AG09309 (cell line): Measurements from ENCODE around the gene NPHP4.

Source experiments
- DNase-seq: peaks from one replicate; pipeline ENCODE4 v3.0.0-alpha.2; 2010; ENCODE audit warnings: low read depth
- H3K4me3 ChIP-seq: 2 replicates; pipeline ENCODE4 v1.5.1; 2011; ENCODE audit warnings: mild to moderate bottlenecking, low read depth, low read length, moderate library complexity; ENCODE audit not compliant: control insufficient read depth
- TF ChIP-seq, protein P1 (sequence below): IDR thresholded peaks from 2 replicates; pipeline ENCODE4 v1.5.1; 2011; ENCODE audit warnings: mild to moderate bottlenecking, low read depth, low read length, inconsistent platforms; ENCODE audit not compliant: insufficient read depth, control insufficient read depth; ENCODE audit errors: missing control alignments

The NPHP4 gene

GRCh38 chr1:5999711-6000443, 7.7 kb upstream of the NPHP4 start:
- TF ChIP-seq, protein P1, sequence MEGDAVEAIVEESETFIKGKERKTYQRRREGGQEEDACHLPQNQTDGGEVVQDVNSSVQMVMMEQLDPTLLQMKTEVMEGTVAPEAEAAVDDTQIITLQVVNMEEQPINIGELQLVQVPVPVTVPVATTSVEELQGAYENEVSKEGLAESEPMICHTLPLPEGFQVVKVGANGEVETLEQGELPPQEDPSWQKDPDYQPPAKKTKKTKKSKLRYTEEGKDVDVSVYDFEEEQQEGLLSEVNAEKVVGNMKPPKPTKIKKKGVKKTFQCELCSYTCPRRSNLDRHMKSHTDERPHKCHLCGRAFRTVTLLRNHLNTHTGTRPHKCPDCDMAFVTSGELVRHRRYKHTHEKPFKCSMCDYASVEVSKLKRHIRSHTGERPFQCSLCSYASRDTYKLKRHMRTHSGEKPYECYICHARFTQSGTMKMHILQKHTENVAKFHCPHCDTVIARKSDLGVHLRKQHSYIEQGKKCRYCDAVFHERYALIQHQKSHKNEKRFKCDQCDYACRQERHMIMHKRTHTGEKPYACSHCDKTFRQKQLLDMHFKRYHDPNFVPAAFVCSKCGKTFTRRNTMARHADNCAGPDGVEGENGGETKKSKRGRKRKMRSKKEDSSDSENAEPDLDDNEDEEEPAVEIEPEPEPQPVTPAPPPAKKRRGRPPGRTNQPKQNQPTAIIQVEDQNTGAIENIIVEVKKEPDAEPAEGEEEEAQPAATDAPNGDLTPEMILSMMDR: no peak
- H3K4me3 ChIP-seq: no peak overlapping the region
- DNase-seq: no peak

DNA sequence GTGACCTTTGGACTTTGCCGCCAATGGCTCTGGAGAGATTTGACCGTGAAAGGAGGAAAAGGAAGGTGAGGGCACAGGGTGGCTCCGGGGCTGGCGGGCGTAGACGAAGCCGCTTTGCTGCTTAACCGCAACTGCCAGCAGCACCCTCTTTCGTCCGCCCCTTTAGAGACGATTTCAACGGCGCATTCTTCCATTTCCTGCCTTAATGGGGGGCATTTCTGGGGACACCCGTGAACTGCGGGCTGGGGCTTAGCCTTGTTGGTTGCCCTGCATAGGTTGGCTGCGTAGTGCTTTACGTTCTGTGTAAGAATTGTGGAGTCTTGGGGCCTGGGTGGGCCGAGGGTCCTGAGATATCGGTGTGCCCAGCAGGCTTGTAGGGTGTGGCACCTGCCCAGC, 6.7 kb upstream of the NPHP4 start:
- TF ChIP-seq, protein P1: no peak
- DNase-seq: no peak
- H3K4me3 ChIP-seq: no peak overlapping the region

DNA sequence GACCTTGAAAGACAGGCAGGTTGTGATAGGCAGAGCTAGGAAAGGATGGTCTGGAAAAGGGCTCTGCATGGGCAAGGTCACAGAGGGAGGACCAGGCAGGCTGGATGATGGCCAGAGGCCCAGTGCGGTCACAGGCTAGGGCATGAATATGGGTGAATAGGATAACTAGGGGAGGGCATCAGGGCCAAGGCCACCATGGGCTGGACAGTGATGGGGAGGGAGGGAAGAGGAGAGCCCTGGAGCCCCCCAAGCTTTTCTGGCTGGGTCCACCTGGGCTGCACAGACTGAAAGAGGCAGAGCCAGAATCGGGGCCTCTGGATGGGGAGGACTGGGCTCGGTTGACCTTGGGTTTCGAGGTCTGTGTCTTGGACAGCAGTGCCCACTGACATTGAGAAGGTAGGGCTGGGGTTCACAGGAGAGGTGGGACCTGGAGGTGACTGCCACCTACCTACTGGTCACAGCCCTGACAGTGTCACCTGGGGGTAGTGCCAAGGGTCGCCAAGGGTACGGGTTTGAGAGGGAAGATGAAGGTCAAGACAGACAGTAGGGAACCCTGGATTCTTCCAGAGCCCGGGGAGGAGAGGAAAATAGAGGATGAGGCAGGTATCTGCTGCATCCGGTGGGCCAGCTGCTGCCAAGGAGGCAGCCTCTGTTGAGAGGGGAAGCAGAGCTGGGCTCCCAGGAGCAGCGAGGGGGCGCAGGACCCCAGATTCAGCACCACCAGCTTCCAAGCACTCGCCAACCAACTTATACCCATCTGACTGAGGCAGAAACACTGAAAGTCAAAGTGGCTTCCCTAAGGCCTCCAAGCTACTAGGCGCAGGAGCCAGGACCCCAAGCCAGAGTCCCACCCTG, 6.1 kb upstream of the NPHP4 start:
- DNase-seq: no peak
- no peak overlapping the region for H3K4me3 ChIP-seq
- TF ChIP-seq, protein P1: no peak

- no peak for DNase-seq
- no peak overlapping the region for H3K4me3 ChIP-seq
- TF ChIP-seq, protein P1: no peak
Observed at GRCh38 chr1:5997316-5997715, 5.1 kb upstream of the NPHP4 start.

DNA sequence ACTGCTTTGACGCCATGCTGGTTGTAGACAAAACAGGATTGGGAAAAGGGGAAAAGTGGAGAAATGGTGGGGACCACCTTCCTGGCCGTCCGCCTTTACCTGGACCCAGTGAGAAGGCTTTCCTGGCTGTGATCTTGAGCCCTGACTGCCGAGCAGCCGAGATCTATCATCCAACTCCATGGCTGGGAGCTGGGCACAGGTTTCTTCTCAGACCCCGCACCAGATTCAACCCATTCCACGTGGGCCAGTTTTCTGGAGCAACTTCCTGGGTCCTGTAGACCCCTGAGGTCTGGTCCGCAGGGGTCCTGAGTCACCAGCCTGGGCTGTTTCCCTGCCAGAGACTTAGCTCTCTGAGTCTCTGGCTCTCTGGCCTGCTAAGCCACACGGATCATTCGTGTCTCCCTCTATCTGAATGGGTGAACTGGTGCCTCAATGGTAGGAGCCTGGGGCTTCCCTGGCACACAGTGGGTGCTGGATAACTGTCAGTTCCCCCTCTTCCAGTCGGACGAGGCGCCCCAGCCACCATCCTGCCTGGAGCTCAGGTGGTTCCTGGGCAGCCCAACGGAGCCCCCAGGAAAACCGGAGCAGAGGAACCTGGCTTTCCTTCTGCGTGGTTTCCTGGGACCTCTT, 4.5 kb upstream of the NPHP4 start:
- TF ChIP-seq, protein P1: no peak
- H3K4me3 ChIP-seq: no peak overlapping the region

GRCh38 chr1:5995871-5996630, 3.8 kb upstream of the NPHP4 start:
- DNase-seq: no peak
- no peak overlapping the region for H3K4me3 ChIP-seq
- TF ChIP-seq, protein P1: no peak

More for the DNA sequence above, 4.5 kb upstream of the NPHP4 start:
- no peak for DNase-seq
